ENCODE results near the gene DCST1. TPM values are rescaled to one million over a fixed set of nuclear protein-coding genes. Genes with fewer than 3 reads are reported as not detected.

DCST1 gene
- total RNA-seq, 4 donors from 2014 or later, result 0.21 to 3.5 (median 0.90) TPM; not detected in 1

GRCh38 chr1:155069551-155070157 is 36.0 kb downstream of the DCST1 start:
- Histone ChIP-seq H3K4me3 (no peak overlapping the region), H3K36me3 (peaks cover 0 to 14% (median 0%) of the 10 kb centered on the region in 3 donors), H3K27ac (no peak overlapping the region), H3K4me1 (peaks cover 0 to 25% (median 11%) of the 10 kb centered on the region in 4 donors), H3K27me3 (no peaks in the 10 kb centered on the region), H3K9me3 (no peaks in the 10 kb centered on the region)
- no peak for DNase-seq (ENCODE audit: low spot score in 2 of 2)
- 67 to 71% methylated on average over 3 to 6 of the region's 7 CpGs for WGBS, 2 donors
- TF ChIP-seq POLR2A (IDR thresholded peaks at IDR 0.05) (no peak), EP300 (IDR thresholded peaks at IDR 0.05) (no peak), CTCF (IDR thresholded peaks at IDR 0.05) (no peak)

- DNase-seq (ENCODE audit: low spot score in 2 of 2), result no peak
- WGBS, 2 donors, result 38 to 46% methylated on average over 25 to 28 of the region's 28 CpGs
- H3K27ac ChIP-seq, result peak overlapping the region in 2 of 4 donors; percentile 58 to 81
These were observed 36.6 kb downstream of the DCST1 start for GRCh38 chr1:155070158-155070621.

DNA sequence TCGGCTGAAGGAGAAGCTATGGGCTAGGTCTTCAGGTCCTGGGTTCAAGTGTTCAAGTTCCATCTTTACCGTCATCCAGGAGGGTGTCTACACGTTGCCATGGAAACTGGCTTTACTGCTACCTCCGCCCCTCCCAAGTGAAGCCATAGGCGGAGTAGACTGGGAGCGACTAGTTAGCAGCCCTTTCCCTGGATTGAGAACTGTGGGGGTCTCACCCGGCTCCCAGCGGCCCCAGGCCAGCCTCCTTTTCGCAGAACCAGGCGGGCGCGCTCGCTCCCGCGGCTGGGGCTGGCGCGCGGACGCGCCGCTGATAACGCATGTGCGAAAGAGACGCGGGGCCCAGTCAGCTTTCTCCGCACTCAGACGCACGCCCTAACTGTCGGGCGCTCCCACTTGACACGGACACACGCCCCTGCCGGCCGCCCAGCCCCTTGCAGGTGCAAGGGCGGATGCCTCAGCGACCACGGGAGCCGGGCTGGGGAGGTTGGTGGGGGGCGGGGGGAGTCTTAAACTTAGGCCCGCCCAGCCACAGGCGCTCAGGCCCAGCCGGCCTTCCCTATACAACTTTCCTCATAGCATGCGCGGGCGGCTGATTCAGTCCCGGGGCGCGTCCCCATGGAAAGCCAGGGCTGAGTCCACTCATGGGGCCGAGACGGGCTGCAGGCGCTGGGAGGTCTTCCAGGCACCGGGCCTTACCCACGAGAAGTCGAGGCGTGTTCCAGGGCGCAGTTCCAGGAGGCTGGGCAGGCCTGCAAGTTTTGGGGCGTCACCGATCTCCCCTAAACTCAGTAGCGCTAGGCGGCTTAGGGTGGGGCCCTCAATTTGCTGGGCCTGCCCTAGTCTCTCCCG is 37.3 kb downstream of the DCST1 start:
- peaks cover 0 to 14% (median 0%) of the 10 kb centered on the region in 3 donors for H3K36me3 ChIP-seq
- TF ChIP-seq CTCF (IDR thresholded peaks at IDR 0.05), result peak; percentile 16 to 49 (median 39)
- peak in 1 of 2 donors; percentile 54 for TF ChIP-seq EP300 (IDR thresholded peaks at IDR 0.05)
- peak in 1 of 2 donors; percentile 29 for TF ChIP-seq POLR2A (IDR thresholded peaks at IDR 0.05)
- DNase-seq (ENCODE audit: low spot score in 2 of 2), result peak in 1 of 2 donors; percentile 45
- peak overlapping the region; percentile 33 to 57 (median 46) for H3K4me3 ChIP-seq
- no peaks in the 10 kb centered on the region for H3K27me3 ChIP-seq
- 1 to 4% methylated on average over 39 to 58 of the region's 61 CpGs for WGBS, 2 donors
- peak overlapping the region; percentile 36 to 81 (median 69) for H3K27ac ChIP-seq
- H3K4me1 ChIP-seq, result peaks cover 0 to 24% (median 11%) of the 10 kb centered on the region in 4 donors
- H3K9me3 ChIP-seq, result no peaks in the 10 kb centered on the region

More at GRCh38 chr1:155070158-155070621, 36.6 kb downstream of the DCST1 start:
- H3K9me3 ChIP-seq, result no peaks in the 10 kb centered on the region
- H3K4me1 ChIP-seq, result peaks cover 0 to 24% (median 11%) of the 10 kb centered on the region in 4 donors
- H3K36me3 ChIP-seq, result peaks cover 0 to 14% (median 0%) of the 10 kb centered on the region in 3 donors
- H3K4me3 ChIP-seq, result peak overlapping the region in 2 of 4 donors; percentile 44 to 57
- H3K27me3 ChIP-seq, result no peaks in the 10 kb centered on the region
- TF ChIP-seq CTCF (IDR thresholded peaks at IDR 0.05) (no peak), POLR2A (IDR thresholded peaks at IDR 0.05) (no peak), EP300 (IDR thresholded peaks at IDR 0.05) (no peak)

GRCh38 chr1:155071701-155072100 is 38.1 kb downstream of the DCST1 start:
- DNase-seq (ENCODE audit: low spot score in 2 of 2), result no peak
- H3K9me3 ChIP-seq, result no peaks in the 10 kb centered on the region
- H3K27me3 ChIP-seq, result no peaks in the 10 kb centered on the region
- H3K4me3 ChIP-seq, result no peak overlapping the region
- 63 to 68% methylated on average over 14 of the region's 14 CpGs for WGBS, 2 donors
- TF ChIP-seq CTCF (IDR thresholded peaks at IDR 0.05) (no peak), EP300 (IDR thresholded peaks at IDR 0.05) (no peak), POLR2A (IDR thresholded peaks at IDR 0.05) (no peak)
- peaks cover 0 to 24% (median 11%) of the 10 kb centered on the region in 4 donors for H3K4me1 ChIP-seq
- H3K36me3 ChIP-seq, result peaks cover 0 to 14% (median 0%) of the 10 kb centered on the region in 3 donors
- peak overlapping the region in 3 of 4 donors; percentile 36 to 81 (median 80) for H3K27ac ChIP-seq

All from tibial nerve (tissue), 4 donors.